ENCODE data around the gene RPS2.
"Not testable (repeated sequence)": the region's sequence is repeated elsewhere in the genome, so short reads cannot be mapped to it uniquely, and the experiment has no call there.

DNA sequence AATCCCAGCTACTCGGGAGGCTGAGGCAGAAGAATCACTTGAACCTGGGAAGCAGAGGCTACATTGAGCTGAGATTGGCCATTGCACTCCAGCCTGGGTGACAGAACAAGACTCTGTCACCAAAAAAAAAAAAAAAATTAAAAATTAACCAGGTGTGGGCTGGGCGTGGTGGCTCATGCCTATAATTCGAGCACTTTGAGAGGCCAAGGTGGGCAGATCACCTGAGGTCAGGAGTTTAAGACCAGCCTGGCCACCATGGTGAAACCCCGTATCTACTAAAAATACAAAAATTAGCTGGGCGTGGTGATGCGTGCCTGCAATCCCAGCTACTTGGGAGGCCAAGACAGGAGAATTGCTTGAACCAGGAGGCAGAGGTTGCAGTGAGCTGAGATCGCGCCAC lies 24.8 kb downstream of the RPS2 start:
- not testable (repeated sequence) for TF ChIP-seq CREB1 (IDR thresholded peaks at IDR 0.05); POLR2A (IDR thresholded peaks at IDR 0.05; ENCODE audit: control extremely low read depth in 1 of 2, low read depth in 2 of 2, low read length in 2 of 2); ZNF274 (IDR thresholded peaks at IDR 0.05; ENCODE audit: borderline replicate concordance, extremely low read depth, low read length); HDAC2 (IDR thresholded peaks at IDR 0.05; ENCODE audit: borderline replicate concordance in 1 of 2, low read depth in 2 of 2, low read length in 2 of 2)
- TF ChIP-seq, protein P1, sequence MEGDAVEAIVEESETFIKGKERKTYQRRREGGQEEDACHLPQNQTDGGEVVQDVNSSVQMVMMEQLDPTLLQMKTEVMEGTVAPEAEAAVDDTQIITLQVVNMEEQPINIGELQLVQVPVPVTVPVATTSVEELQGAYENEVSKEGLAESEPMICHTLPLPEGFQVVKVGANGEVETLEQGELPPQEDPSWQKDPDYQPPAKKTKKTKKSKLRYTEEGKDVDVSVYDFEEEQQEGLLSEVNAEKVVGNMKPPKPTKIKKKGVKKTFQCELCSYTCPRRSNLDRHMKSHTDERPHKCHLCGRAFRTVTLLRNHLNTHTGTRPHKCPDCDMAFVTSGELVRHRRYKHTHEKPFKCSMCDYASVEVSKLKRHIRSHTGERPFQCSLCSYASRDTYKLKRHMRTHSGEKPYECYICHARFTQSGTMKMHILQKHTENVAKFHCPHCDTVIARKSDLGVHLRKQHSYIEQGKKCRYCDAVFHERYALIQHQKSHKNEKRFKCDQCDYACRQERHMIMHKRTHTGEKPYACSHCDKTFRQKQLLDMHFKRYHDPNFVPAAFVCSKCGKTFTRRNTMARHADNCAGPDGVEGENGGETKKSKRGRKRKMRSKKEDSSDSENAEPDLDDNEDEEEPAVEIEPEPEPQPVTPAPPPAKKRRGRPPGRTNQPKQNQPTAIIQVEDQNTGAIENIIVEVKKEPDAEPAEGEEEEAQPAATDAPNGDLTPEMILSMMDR (IDR thresholded peaks at IDR 0.05; ENCODE audit: control extremely low read depth in 1 of 3, insufficient read depth in 1 of 3, low read depth in 1 of 3, low read length in 3 of 3) = not testable (repeated sequence)

Measured in H1 (cell line).